SK-N-SH treated with all-trans-retinoic acid at 6 μM for 48 hours (cell line): ENCODE measurements around the gene PIK3CD.

Experiments
- ESRRG ChIP-seq: fragments of 250-450 bp; sonication (Bioruptor Pico); IDR thresholded peaks from 2 replicates; pipeline ENCODE4 v1.6.1; 2021; ENCODE audit warnings: mild to moderate bottlenecking
- PATZ1 ChIP-seq: fragments of 250-450 bp; sonication (Bioruptor Pico); IDR thresholded peaks from 2 replicates; pipeline ENCODE4 v1.8.0; 2020; ENCODE audit warnings: mild to moderate bottlenecking, moderate library complexity, borderline replicate concordance
- TOX ChIP-seq: fragments of 250-450 bp; sonication (Bioruptor Pico); IDR thresholded peaks from 2 replicates; pipeline ENCODE4 v1.8.0; 2021; ENCODE audit warnings: mild to moderate bottlenecking, moderate library complexity, borderline replicate concordance
- ZC3H10 ChIP-seq: fragments of 250-450 bp; sonication (Bioruptor Pico); IDR thresholded peaks from 2 replicates; pipeline ENCODE4 v1.5.1; 2021; ENCODE audit warnings: mild to moderate bottlenecking, moderate library complexity

- TF ChIP-seq ZC3H10 (CRISPR knock-in tag) (no peak), ESRRG (CRISPR knock-in tag) (no peak), PATZ1 (CRISPR knock-in tag) (no peak), TOX (no peak)
These were observed 84.7 kb downstream of the PIK3CD start for GRCh38 chr1:9736241-9736640.
